ENCODE data around the gene MTHFSD. TPM values are rescaled to one million over a fixed set of nuclear protein-coding genes. Genes with fewer than 3 reads are reported as not detected.

MTHFSD gene
- total RNA-seq, 1 donor = 14.7 TPM

DNA sequence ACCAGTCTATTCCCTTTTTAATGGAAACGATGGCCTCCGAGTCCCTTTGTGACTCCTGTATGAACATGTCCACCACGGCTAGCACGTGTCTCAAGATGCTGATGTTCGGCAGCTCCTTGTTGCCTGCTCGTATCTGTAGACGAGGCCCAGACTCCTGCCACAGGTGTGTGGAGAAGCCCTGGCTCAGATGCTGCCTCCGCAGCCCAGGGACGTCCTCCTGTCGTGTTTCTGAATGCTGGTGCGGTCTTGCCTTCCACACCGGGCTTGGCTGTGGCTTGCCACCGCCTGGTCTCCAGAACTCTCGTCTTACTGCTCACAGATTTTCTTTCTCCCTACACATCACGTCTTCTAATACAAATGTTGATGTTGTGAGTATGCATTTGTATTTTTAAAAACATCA, 27.7 kb downstream of the MTHFSD start:
- DNase-seq (ENCODE audit: low read depth) = no peak
- no peak overlapping the region for H3K4me3 ChIP-seq (ENCODE audit: low read depth, low read length)
- TF ChIP-seq CTCF (IDR thresholded peaks at IDR 0.05; ENCODE audit: insufficient read depth, low read depth, low read length) = no peak

GRCh38 chr16:86525696-86526095, 29.3 kb downstream of the MTHFSD start:
- no peak for TF ChIP-seq CTCF (IDR thresholded peaks at IDR 0.05; ENCODE audit: insufficient read depth, low read depth, low read length)
- no peak overlapping the region for H3K4me3 ChIP-seq (ENCODE audit: low read depth, low read length)
- no peak for DNase-seq (ENCODE audit: low read depth)

DNA sequence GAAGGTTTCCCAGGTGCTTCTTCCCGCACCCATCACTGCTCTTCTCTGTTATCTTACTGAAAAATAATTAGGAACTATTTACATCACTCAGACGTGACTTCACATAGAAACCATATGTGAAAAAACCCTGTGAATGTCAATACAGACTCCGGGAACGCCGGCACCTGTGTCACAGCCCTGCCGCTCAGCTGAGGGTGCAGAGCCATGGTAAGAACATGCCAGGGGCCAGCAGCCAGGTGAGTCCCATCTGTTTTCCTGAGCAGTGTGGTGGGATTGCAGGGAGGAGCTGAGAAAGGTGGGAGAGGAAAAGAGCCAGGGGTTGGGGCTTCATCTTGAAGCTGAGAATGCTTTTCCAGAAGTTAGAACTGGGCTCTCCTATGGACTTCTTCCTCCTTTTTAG, 31.0 kb downstream of the MTHFSD start:
- DNase-seq (ENCODE audit: low read depth) = no peak
- H3K4me3 ChIP-seq (ENCODE audit: low read depth, low read length) = no peak overlapping the region
- no peak for TF ChIP-seq CTCF (IDR thresholded peaks at IDR 0.05; ENCODE audit: insufficient read depth, low read depth, low read length)

- no peak overlapping the region for H3K4me3 ChIP-seq (ENCODE audit: low read depth, low read length)
- DNase-seq (ENCODE audit: low read depth) = no peak
- no peak for TF ChIP-seq CTCF (IDR thresholded peaks at IDR 0.05; ENCODE audit: insufficient read depth, low read depth, low read length)
These were observed 31.8 kb downstream of the MTHFSD start for GRCh38 chr16:86523166-86523740.

DNA sequence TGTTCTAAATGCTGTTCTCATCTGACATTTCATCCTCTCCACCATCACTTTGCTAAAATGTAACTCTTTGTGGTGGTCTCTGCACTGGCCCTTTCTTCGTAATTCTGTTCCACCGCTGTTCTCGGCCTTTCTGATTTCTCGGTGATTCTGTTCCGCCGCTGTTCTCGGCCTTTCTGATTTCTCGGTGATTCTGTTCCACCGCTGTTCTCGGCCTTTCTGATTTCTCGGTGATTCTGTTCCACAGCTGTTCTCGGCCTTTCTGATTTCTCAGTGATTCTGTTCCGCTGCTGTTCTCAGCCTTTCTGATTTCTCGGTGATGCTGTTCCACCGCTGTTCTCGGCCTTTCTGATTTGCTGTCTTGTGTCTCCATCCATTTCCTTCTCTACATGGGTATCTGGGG, 32.4 kb downstream of the MTHFSD start:
- DNase-seq (ENCODE audit: low read depth) = no peak
- H3K4me3 ChIP-seq (ENCODE audit: low read depth, low read length) = no peak overlapping the region
- no peak for TF ChIP-seq CTCF (IDR thresholded peaks at IDR 0.05; ENCODE audit: insufficient read depth, low read depth, low read length)

DNA sequence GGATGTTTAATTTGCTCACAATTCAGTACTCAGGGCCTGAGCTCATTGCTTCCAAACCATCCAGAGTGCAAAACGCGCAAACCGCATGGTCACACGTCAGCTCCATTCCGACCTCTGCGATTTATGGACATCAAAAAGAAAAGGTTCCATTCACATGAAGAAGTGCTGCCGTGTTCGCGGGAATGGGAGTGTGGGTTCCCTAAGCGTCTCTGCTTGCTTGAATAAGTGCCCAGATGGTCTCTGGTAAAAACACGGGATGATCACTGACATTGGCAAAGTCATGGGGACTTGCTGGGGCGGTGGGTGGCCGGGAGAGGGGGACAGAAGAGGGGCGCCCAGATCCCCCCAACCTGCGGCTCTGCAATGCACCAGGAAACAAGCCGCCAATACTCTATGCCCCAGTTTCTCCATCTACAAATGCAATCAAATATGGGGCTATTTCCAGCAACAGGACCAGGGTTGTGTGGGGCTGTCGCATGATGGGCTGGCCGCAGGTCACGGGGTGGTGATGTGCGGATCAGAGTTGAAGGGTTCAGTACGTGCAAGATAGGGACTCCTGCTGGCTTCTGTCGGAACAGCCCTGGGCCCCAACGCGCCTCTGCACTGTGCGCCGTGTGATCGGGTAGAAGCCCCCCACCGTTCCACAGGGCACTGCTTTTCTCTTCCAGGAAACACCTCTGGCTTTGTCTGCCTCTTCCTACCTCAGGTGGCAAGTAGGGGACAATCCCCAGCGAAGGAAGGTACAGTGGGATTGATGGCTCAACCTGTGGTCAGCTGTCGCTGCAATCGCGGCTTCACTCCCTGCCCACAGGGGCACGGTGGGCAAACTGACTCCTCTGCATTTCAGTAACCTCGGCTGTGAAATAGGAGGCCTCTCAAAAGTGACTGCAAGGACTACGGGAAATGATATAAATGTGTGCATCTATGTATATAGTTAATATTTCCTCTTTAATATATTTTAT, 33.5 kb downstream of the MTHFSD start:
- DNase-seq (ENCODE audit: low read depth) = no peak
- TF ChIP-seq CTCF (IDR thresholded peaks at IDR 0.05; ENCODE audit: insufficient read depth, low read depth, low read length) = no peak
- H3K4me3 ChIP-seq (ENCODE audit: low read depth, low read length) = no peak overlapping the region
